DOHH2 (cell line): ENCODE data around the gene TRIM5.

Experiments used
- EZH2phosphoT487 ChIP-seq: fragments of 200-600 bp; sonication (generic); IDR thresholded peaks from 2 replicates; pipeline ENCODE4 v1.6.1; 2017; ENCODE audit warnings: borderline replicate concordance, mild to moderate bottlenecking, antibody characterized with exemption, low read length, moderate library complexity, mixed read lengths
- TF ChIP-seq, protein P1 (sequence below): fragments of 200-600 bp; sonication (generic); IDR thresholded peaks from one replicate; pipeline ENCODE4 v1.5.1; 2014; ENCODE audit warnings: antibody characterized with exemption, mild to moderate bottlenecking, low read depth, low read length; ENCODE audit not compliant: poor library complexity, severe bottlenecking

- TF ChIP-seq, protein P1, sequence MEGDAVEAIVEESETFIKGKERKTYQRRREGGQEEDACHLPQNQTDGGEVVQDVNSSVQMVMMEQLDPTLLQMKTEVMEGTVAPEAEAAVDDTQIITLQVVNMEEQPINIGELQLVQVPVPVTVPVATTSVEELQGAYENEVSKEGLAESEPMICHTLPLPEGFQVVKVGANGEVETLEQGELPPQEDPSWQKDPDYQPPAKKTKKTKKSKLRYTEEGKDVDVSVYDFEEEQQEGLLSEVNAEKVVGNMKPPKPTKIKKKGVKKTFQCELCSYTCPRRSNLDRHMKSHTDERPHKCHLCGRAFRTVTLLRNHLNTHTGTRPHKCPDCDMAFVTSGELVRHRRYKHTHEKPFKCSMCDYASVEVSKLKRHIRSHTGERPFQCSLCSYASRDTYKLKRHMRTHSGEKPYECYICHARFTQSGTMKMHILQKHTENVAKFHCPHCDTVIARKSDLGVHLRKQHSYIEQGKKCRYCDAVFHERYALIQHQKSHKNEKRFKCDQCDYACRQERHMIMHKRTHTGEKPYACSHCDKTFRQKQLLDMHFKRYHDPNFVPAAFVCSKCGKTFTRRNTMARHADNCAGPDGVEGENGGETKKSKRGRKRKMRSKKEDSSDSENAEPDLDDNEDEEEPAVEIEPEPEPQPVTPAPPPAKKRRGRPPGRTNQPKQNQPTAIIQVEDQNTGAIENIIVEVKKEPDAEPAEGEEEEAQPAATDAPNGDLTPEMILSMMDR = no peak
- no peak for TF ChIP-seq EZH2phosphoT487
These were observed 19.0 kb downstream of the TRIM5 start for GRCh38 chr11:5665746-5666401.
